Smooth muscle cell of the brain vasculature (primary cell): ENCODE measurements around the gene ANKDD1A.
A peak's percentile ranks its signal among the peaks of the same experiment; 100 is the strongest.

Experiments used
- DNase-seq: peaks from one replicate; pipeline ENCODE4 v3.0.0-alpha.2; 2012; ENCODE audit warnings: low read depth, low spot score

The ANKDD1A gene

DNA sequence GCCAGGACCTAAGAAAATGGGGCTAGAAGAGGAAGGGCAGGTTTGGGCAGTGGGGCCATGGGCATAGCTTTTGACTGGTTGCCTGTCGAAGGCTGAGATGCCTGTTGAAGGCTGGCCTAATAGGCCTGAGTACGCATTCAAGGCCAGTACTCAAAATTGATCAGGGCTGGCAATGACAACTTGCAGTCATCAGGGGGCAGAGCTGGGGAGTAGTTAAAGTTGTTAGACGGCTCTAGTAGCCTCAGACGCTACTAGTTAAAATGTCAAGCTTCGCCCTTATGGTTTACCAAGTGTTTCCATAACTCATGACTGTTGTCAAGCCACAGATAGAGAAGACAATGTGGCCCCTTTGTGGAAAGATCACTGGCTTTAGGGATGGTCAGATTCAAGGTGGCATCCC, 49.3 kb downstream of the ANKDD1A start:
- DNase-seq = no peak

GRCh38 chr15:64969401-64969800, 57.7 kb downstream of the ANKDD1A start:
- DNase-seq = no peak

- DNase-seq = no peak
These were observed 59.0 kb downstream of the ANKDD1A start for GRCh38 chr15:64970698-64971097.

DNA sequence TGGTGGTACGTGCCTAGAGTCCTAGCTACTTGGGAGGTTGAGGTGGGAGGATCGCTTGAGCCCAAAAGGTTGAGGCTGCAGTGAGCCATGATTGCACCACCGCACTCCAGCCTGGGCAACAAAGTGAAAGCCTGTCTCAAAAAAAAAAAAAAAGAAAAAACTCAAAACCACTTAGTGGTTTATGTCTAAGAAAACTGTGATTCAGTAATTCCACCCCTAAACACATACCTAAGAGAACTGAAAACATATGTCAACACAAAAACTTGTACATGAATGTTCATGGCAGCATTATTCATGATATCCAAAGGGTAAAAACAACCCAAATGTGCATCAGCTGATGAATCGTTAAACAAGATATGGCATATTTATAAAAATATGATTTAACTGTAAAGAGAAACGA, 63.7 kb downstream of the ANKDD1A start:
- no peak for DNase-seq

GRCh38 chr15:64979252-64979710, 67.6 kb downstream of the ANKDD1A start:
- DNase-seq = no peak

DNA sequence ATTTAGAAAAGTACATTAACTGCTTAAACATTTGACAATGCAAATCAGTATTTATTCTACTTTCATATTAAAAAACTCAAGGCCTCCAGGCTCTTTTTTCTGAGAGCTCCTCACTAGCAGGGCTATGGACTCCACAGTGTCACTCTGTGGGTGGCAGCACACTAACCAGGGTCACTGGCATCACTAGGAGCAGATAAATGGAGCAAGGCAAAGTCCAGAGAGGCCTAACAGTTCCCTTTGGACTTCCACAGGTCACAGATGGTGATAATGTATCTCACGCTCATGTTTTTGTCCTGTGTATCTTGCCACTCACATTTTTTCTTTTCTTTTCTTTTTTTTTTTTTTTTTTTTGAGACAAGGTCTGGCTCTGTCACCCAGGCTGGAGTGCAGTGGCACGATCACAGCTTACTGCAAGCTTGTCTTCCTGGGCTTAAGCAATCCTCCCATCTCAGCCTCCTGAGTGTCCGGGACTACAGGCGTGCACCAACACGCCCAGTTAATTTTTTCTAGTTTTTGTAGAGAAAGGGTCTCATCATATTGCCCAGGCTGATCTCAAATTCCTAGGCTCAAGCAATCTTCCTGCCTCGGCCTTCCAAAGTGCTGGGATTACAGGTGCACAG, 70.2 kb downstream of the ANKDD1A start:
- no peak for DNase-seq

GRCh38 chr15:64982472-64982871, 70.8 kb downstream of the ANKDD1A start:
- no peak for DNase-seq

DNA sequence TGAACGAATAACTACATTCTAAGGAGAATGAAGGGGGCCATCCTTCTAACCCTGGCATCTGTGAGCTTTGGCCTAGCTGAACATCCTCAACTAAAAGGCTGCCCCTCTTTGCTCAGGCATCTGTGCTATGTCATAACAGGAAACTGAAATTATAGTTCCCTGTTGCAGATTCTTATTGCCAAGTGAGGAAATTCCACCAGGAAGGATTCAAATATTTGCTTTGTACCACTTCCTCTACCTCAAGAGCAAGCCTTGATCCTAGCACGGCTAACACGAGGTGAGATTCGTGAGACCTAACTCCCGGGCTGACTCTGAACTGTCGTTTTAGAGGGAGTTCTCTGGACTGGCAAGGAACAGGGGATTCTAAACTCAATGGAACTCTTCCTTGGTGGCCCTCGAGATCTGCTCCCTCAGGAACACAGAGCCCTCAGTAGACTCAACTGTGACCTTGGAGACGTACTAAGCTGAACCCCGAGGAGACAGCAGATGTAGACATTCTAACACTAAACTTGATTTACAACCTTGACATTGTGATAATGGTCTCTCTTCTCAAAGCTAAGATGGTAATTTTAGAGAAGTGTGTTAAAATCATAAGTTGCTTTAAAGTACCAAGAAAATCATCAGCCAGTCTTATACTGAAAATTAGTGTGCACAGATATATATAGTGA, 73.8 kb downstream of the ANKDD1A start:
- DNase-seq = no peak

DNA sequence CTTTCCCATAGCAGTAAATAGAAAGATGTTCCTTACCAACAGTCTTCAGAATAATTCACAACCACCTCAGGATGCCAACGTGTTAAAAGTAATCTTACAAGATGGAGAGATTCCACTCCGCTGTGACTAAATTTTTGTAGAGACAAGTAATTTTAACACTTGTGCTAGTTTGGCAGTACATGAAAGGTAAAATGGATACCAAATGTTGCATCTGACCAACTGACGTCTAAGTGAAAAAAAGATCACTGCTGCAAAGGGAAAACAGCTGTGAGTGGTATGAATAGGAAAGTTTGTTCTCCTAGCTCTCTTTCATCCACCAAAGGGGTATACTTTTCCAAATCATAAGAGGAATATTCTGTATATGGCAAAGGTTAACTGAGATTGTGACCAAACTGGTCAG, 75.4 kb downstream of the ANKDD1A start:
- no peak for DNase-seq

DNA sequence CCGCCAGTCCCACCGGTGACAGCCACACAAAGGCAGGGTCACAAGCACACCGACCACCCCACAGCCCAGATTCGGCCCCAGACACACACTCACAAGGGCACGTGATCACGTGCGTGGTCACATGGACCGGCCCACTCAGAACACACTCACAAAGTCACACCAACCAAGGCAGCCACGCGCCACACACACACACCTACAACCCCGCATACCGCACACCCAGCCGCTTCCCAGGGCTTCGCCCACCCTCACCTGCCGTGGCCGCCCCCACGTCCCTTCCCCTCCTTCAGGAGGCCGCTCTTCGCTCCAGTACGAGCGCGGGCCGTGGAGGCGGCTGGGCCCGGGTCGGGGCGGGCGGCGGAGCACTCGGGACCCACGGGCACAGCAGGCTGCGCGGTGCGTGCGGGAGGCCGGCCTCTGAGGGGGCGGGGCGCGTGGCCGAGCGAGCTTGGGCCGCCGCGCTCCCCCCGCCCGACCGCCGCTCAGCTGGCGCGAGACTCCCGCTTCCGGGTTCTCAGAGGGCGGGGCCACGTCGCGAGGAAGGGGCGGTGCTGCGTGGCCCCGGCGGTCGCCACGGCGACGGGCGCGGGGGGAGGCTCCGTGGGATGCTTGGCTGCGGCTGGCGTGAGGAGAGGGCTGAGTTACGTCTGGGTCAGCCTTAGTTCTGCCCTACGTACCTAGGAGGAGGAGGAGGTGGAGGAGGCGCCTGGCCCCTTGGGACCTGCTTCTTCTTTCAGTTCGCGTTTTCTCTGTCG, 77.9 kb downstream of the ANKDD1A start, which contains the start of gene SPG21:
Gene SPG21 (minus strand): TSS at position 499 of the 752 bp plus-strand sequence. CDS start 6,345 bp downstream, outside the sequence.
- peak; percentile 85 for DNase-seq

DNA sequence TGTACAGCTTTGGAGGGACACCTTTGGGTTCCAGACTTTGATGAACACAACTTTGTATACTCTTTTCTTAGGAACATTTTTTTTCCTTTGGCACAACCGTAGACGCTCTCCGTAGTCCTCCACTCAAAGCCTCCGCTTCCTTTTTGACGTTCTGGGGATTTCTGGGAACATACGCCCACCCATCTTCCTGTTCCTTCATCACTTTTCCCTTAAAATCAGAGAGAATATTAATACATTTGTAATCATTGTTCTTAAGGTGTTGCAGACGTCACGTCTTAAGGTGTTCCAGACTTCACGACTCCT, 78.4 kb downstream of the ANKDD1A start:
- no peak for DNase-seq

DNA sequence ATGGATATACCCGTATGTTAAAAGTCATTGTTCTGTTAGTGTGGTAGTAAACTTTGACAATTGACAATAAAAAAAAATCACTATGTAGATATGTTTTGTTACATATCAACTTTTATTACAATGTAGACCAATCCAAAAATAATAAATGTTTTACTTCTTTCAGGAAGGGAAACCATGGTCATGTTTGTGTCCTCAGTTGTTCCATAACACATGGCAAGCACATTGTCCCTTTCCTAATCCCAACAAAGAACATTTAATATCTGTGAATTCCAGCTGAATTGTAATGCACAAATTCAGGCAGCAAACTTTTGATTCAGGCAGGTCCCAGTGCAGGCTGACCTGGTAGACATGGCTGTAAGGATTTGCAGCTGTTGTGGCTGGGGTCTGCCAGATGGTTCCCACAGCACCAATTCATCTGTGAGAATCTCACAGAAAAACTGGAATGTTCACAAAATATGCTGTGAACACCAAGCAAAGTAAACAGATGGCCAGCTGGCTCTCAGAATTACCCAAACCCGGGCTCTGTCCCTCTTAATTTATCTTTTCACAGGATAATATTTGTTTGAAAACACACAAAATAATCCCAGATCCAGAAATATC, 79.9 kb downstream of the ANKDD1A start:
- DNase-seq = no peak

DNA sequence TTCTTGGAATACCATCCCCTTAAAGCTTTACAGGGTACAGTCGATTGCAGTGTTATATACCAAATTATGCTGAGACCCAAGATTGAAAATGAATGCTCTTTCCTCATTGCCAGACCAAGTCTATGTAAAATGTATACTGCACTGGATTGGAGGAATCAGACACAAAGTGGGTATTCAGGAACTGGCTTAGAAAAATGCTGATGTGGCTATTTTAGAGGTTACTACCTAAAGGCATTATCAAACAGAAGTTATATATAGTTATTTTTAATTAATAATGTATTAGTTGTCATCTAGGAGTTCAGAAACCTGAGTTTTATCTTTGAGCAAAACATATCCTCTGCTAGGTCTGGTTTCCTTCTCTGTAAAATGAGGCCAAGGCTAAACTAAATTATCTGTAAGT, 81.6 kb downstream of the ANKDD1A start:
- DNase-seq = no peak

- no peak for DNase-seq
These were observed 85.4 kb downstream of the ANKDD1A start for GRCh38 chr15:64997066-64997465.

DNA sequence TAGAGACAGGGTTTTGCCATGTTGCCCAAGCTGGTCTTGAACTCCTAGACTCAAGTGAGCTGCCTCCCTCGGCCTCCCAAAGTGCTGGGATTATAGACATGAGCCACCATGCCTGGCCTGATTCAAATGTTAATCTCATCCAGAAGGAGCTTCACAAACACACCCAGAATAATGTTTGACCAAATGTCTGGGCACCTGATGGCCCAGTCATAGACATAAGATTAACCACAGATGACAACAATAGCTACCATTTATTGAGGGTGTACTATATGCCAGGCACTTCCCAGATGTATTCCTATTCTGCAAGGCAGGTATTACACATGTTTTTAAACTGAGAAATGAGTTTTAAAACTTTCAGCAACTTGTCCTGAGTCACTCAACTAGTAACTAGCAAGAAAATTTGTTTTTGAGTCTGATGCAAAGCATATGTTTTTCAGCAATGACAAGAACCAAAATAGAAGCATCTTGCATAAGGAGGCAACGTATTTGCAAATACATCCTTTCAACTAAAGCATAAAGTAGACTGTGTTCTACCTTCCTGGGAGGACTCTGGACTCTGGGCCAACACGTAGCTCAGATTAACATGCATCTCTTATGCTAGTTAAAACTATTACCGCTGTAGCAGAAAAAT, 86.2 kb downstream of the ANKDD1A start:
- no peak for DNase-seq

DNA sequence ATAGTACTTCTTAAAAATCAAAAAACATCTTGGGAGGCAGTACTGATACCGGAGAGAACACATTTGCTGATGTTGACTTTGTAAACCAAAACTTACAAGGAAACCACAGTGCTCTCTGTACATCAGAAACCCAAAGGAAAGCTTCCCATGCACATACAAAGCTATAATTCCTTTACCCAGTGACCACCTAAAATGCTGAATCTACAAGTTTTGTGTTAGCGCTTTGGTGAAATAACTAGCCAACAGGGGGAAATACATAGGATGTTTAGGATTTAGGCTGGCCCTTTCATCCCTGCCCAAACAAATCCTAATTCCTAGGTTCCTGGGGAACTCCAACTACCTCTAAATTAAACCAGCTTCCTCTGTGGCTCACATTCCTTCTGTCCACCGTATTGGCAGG, 93.3 kb downstream of the ANKDD1A start:
- no peak for DNase-seq

DNA sequence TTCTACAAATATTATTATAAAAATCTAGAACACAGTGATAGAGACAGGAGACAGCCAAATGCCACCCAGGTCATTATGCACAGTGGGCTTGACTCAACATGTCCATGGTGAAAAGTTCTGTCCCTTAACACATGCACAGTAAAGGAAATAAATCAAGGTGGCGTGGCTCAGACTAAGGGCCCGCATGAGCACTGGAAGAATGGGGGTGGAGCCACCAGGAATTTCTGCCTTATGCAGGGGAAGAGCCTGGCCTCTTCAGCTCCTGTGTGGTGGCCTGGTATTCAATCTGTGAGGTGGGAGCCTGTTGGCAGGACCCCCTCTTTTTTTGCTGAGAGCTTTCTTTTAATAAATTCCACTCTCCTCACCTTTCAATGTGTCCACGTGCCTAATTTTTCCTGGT, 95.2 kb downstream of the ANKDD1A start:
- DNase-seq = no peak
